Body of pancreas (tissue), 4 donors: ENCODE data around the gene DCAF16. TPM values are rescaled to one million over a fixed set of nuclear protein-coding genes. Genes with fewer than 3 reads are reported as not detected.

Experiments used
- ATAC-seq: fragments of 150-250 bp; one replicate; pipeline ENCODE4 v1.9.1; 2016
- DNase-seq, 4 donors: peaks; one replicate each; pipeline ENCODE4 v3.0.0-alpha.2; 2019
- H3K27ac ChIP-seq, 4 donors: fragments of 200-600 bp; sonication (generic); 1 replicate in 3 of 4; 2 replicates in 1 of 4; pipeline versions ENCODE4 v1.5.1 to v1.6.1; 2016 to 2019; ENCODE audit warnings: mild to moderate bottlenecking in 1 of 4, mixed read lengths in 1 of 4, moderate library complexity in 1 of 4
- H3K27me3 ChIP-seq, 2 donors: fragments of 200-600 bp; sonication (generic); one replicate each; pipeline ENCODE4 v1.6.0; 2016; ENCODE audit warnings: mild to moderate bottlenecking in 1 of 2
- H3K36me3 ChIP-seq, 2 donors: fragments of 200-600 bp; sonication (generic); replicated peaks in 1 of 2; 2 replicates each; pipeline ENCODE4 v1.5.1; 2016; ENCODE audit warnings: low read depth in 2 of 2; ENCODE audit not compliant: insufficient read depth in 1 of 2
- H3K4me1 ChIP-seq: fragments of 200-600 bp; sonication (generic); one replicate; pipeline ENCODE4 v1.6.0; 2016
- H3K4me3 ChIP-seq, 2 donors: fragments of 200-600 bp; sonication (generic); 1 replicate in 1 of 2; 2 replicates in 1 of 2; pipeline ENCODE4 v1.5.1; 2016 to 2019
- H3K9me3 ChIP-seq, 3 donors: fragments of 200-600 bp; sonication (generic); 1 replicate in 2 of 3; 2 replicates in 1 of 3; pipeline ENCODE4 v1.5.1; 2016
- CTCF ChIP-seq, 7 experiments: fragments of 450-650 bp in 4 of 7; fragments of 200-600 bp in 3 of 7; sonication (generic) in 3 of 7; IDR thresholded peaks; one replicate each; pipeline ENCODE4 v1.5.1; 2016 to 2019; ENCODE audit warnings: antibody characterized with exemption in 7 of 7
- POLR2A ChIP-seq, 3 donors: fragments of 450-650 bp; IDR thresholded peaks; one replicate each; pipeline ENCODE4 v1.6.1; 2016; ENCODE audit warnings: antibody characterized with exemption in 3 of 3, mild to moderate bottlenecking in 2 of 3
- WGBS, 2 donors: methylation state at CpG; one replicate each; pipeline ENCODE4 v1.1.5; 2017; 5-methylcytosine and 5-hydroxymethylcytosine counted together
- intact Hi-C: fragments of 100-400 bp; cut with DNase I; formaldehyde crosslinking; loops from one replicate; pipeline ENCODE4 v1.15.1; 2023
- total RNA-seq, 2 donors: library from RNA; depleted of rRNA; stranded (reverse); fragments of >200 nt; gene quantifications; one replicate each; pipeline ENCODE4 v1.1.0, GENCODE V29; 2016

Gene DCAF16
- total RNA-seq, 2 donors from 2014 or later, result 10.9 to 15.6 TPM

GRCh38 chr4:17787315-17787714, 23.2 kb downstream of the DCAF16 start:
- Histone ChIP-seq H3K4me1 (no peaks in the 10 kb centered on the region), H3K4me3 (no peak overlapping the region), H3K9me3 (no peaks in the 10 kb centered on the region), H3K36me3 (no peaks in the 10 kb centered on the region), H3K27ac (no peak overlapping the region), H3K27me3 (no peaks in the 10 kb centered on the region)
- intact Hi-C loops, result no loop called here
- ATAC-seq (no peak), DNase-seq (no peak)
- WGBS, 2 donors, result 85 to 87% methylated on average over 5 of the region's 5 CpGs
- no peak for TF ChIP-seq CTCF (IDR thresholded peaks at IDR 0.05)
- TF ChIP-seq POLR2A (IDR thresholded peaks at IDR 0.05), result no peak

- Histone ChIP-seq H3K27ac (no peak overlapping the region), H3K9me3 (no peaks in the 10 kb centered on the region), H3K4me1 (peaks cover 5% of the 10 kb centered on the region), H3K27me3 (no peaks in the 10 kb centered on the region), H3K36me3 (no peaks in the 10 kb centered on the region), H3K4me3 (no peak overlapping the region)
- WGBS, 2 donors, result 18 to 25% methylated on average over 5 of the region's 5 CpGs
- ATAC-seq, result no peak
- intact Hi-C loops, result no loop called here
- no peak for TF ChIP-seq CTCF (IDR thresholded peaks at IDR 0.05)
- TF ChIP-seq POLR2A (IDR thresholded peaks at IDR 0.05), result no peak
- no peak for DNase-seq
These were observed 24.0 kb downstream of the DCAF16 start for GRCh38 chr4:17786567-17786966.

GRCh38 chr4:17785858-17786257, 24.7 kb downstream of the DCAF16 start:
- intact Hi-C loops, result no loop called here
- WGBS, 2 donors, result 75 to 87% methylated on average over 5 of the region's 5 CpGs
- Histone ChIP-seq H3K27me3 (no peaks in the 10 kb centered on the region), H3K4me1 (peaks cover 12% of the 10 kb centered on the region), H3K9me3 (no peaks in the 10 kb centered on the region), H3K4me3 (no peak overlapping the region), H3K36me3 (no peaks in the 10 kb centered on the region), H3K27ac (no peak overlapping the region)
- DNase-seq (no peak), ATAC-seq (no peak)
- TF ChIP-seq POLR2A (IDR thresholded peaks at IDR 0.05) (no peak), CTCF (IDR thresholded peaks at IDR 0.05) (no peak)

GRCh38 chr4:17781300-17782287, 29.0 kb downstream of the DCAF16 start, which contains the start of gene FAM184B:
TSS of gene FAM184B (minus strand) at chr4:17781621. CDS start at chr4:17781299, 322 bp downstream.
- 3 to 8% methylated on average over 32 to 82 of the region's 82 CpGs for WGBS, 2 donors
- Histone ChIP-seq H3K27me3 (no peaks in the 10 kb centered on the region), H3K4me1 (peaks cover 18% of the 10 kb centered on the region), H3K36me3 (no peaks in the 10 kb centered on the region), H3K27ac (no peak within 1 kb of the TSS), H3K9me3 (no peaks in the 10 kb centered on the region), H3K4me3 (no peak within 1 kb of the TSS)
- no peak for TF ChIP-seq CTCF (IDR thresholded peaks at IDR 0.05)
- no peak for TF ChIP-seq POLR2A (IDR thresholded peaks at IDR 0.05)
- ATAC-seq (peak; percentile 30), DNase-seq (no peak)
- intact Hi-C loops, result no loop called here
